HAP-1 (cell line): ENCODE measurements around the gene ADAM8.

Experiments used
- DNase-seq, 2 experiments: peaks; one replicate each; pipeline ENCODE4 v3.0.0-alpha.2; 2016 to 2020; ENCODE audit warnings: low spot score in 2 of 2
- H3K27me3 ChIP-seq: fragments of 250-450 bp; sonication (Bioruptor Pico); 2 replicates; pipeline ENCODE4 v1.5.1; 2020; ENCODE audit warnings: low read depth, mild to moderate bottlenecking, moderate library complexity
- H3K36me3 ChIP-seq: fragments of 250-450 bp; sonication (Bioruptor Pico); replicated peaks from 2 replicates; pipeline ENCODE4 v1.5.1; 2020; ENCODE audit warnings: mild to moderate bottlenecking
- H3K4me1 ChIP-seq: fragments of 250-450 bp; sonication (Bioruptor Pico); 2 replicates; pipeline ENCODE4 v1.5.1; 2020; ENCODE audit warnings: mild to moderate bottlenecking
- H3K4me3 ChIP-seq: fragments of 250-450 bp; sonication (Bioruptor Pico); 2 replicates; pipeline ENCODE4 v1.5.1; 2020; ENCODE audit warnings: mild to moderate bottlenecking, moderate library complexity
- H3K9me3 ChIP-seq: fragments of 250-450 bp; sonication (Bioruptor Pico); 2 replicates; pipeline ENCODE4 v1.5.1; 2020; ENCODE audit warnings: mild to moderate bottlenecking, moderate library complexity
- in situ Hi-C: fragments of 300-500 bp; cut with MboI; formaldehyde crosslinking; loops from 3 replicates; pipeline ENCODE4 v1.14.3; 2020; ENCODE audit warnings: low sequenced_read_pairs, inconsistent platforms, mixed read lengths

The ADAM8 gene

GRCh38 chr10:133263674-133264073 is 13.0 kb downstream of the ADAM8 start:
- H3K4me3 ChIP-seq = no peak overlapping the region
- in situ Hi-C loops = no loop called here
- DNase-seq = no peak
- no peaks in the 10 kb centered on the region for H3K27me3 ChIP-seq
- H3K9me3 ChIP-seq = no peaks in the 10 kb centered on the region
- H3K36me3 ChIP-seq = no peaks in the 10 kb centered on the region
- peaks cover 4% of the 10 kb centered on the region for H3K4me1 ChIP-seq

- H3K4me1 ChIP-seq = peaks cover 8% of the 10 kb centered on the region
- in situ Hi-C loops = no loop called here
- H3K9me3 ChIP-seq = no peaks in the 10 kb centered on the region
- no peak overlapping the region for H3K4me3 ChIP-seq
- DNase-seq = no peak
- H3K36me3 ChIP-seq = no peaks in the 10 kb centered on the region
- H3K27me3 ChIP-seq = no peaks in the 10 kb centered on the region
Observed at GRCh38 chr10:133262696-133263095, 14.0 kb downstream of the ADAM8 start.

- in situ Hi-C loops = no loop called here
Observed at GRCh38 chr10:133261726-133262325, 14.8 kb downstream of the ADAM8 start.

GRCh38 chr10:133260895-133261725 is 15.6 kb downstream of the ADAM8 start:
- in situ Hi-C loops = no loop called here
- H3K4me1 ChIP-seq = peaks cover 15% of the 10 kb centered on the region
- H3K9me3 ChIP-seq = no peaks in the 10 kb centered on the region
- peak; percentile 12 to 63 for DNase-seq
- no peaks in the 10 kb centered on the region for H3K27me3 ChIP-seq
- peak overlapping the region; percentile 43 for H3K4me3 ChIP-seq
- H3K36me3 ChIP-seq = no peaks in the 10 kb centered on the region

More at GRCh38 chr10:133261726-133262325, 14.8 kb downstream of the ADAM8 start:
- H3K4me1 ChIP-seq = peaks cover 15% of the 10 kb centered on the region
- no peaks in the 10 kb centered on the region for H3K9me3 ChIP-seq
- no peaks in the 10 kb centered on the region for H3K27me3 ChIP-seq
- DNase-seq = peak; percentile 48 to 91
- peak overlapping the region; percentile 43 for H3K4me3 ChIP-seq
- H3K36me3 ChIP-seq = no peaks in the 10 kb centered on the region

GRCh38 chr10:133259602-133259989 is 17.1 kb downstream of the ADAM8 start:
- Histone ChIP-seq H3K9me3 (no peaks in the 10 kb centered on the region), H3K4me1 (peaks cover 15% of the 10 kb centered on the region), H3K4me3 (no peak overlapping the region), H3K27me3 (no peaks in the 10 kb centered on the region), H3K36me3 (no peaks in the 10 kb centered on the region)
- no peak for DNase-seq
- in situ Hi-C loops = no loop called here

GRCh38 chr10:133258818-133259601 is 17.7 kb downstream of the ADAM8 start:
- Histone ChIP-seq H3K27me3 (no peaks in the 10 kb centered on the region), H3K36me3 (no peaks in the 10 kb centered on the region), H3K4me3 (no peak overlapping the region), H3K4me1 (peaks cover 15% of the 10 kb centered on the region), H3K9me3 (no peaks in the 10 kb centered on the region)
- DNase-seq = no peak
- in situ Hi-C loops = no loop called here

GRCh38 chr10:133258066-133258817 is 18.4 kb downstream of the ADAM8 start:
- no peaks in the 10 kb centered on the region for H3K36me3 ChIP-seq
- no peaks in the 10 kb centered on the region for H3K9me3 ChIP-seq
- no peaks in the 10 kb centered on the region for H3K27me3 ChIP-seq
- peaks cover 15% of the 10 kb centered on the region for H3K4me1 ChIP-seq
- DNase-seq = no peak
- in situ Hi-C loops = no loop called here
- no peak overlapping the region for H3K4me3 ChIP-seq

- H3K4me3 ChIP-seq = peak overlapping the region; percentile 14
- H3K27me3 ChIP-seq = no peaks in the 10 kb centered on the region
Observed at GRCh38 chr10:133257489-133258065, 19.1 kb downstream of the ADAM8 start.

GRCh38 chr10:133255323-133255722 is 21.3 kb downstream of the ADAM8 start:
- in situ Hi-C loops = no loop called here
- Histone ChIP-seq H3K36me3 (no peaks in the 10 kb centered on the region), H3K27me3 (no peaks in the 10 kb centered on the region), H3K4me3 (no peak overlapping the region), H3K9me3 (no peaks in the 10 kb centered on the region), H3K4me1 (peaks cover 11% of the 10 kb centered on the region)
- no peak for DNase-seq

More at GRCh38 chr10:133257489-133258065, 19.1 kb downstream of the ADAM8 start:
- H3K4me1 ChIP-seq = peaks cover 15% of the 10 kb centered on the region
- peak; percentile 51 to 82 for DNase-seq
- no peaks in the 10 kb centered on the region for H3K9me3 ChIP-seq
- in situ Hi-C loops = no loop called here
- no peaks in the 10 kb centered on the region for H3K36me3 ChIP-seq

- H3K36me3 ChIP-seq = no peaks in the 10 kb centered on the region
- peaks cover 11% of the 10 kb centered on the region for H3K4me1 ChIP-seq
- no peak for DNase-seq
- H3K4me3 ChIP-seq = no peak overlapping the region
- no peaks in the 10 kb centered on the region for H3K27me3 ChIP-seq
- no peaks in the 10 kb centered on the region for H3K9me3 ChIP-seq
- in situ Hi-C loops = no loop called here
Observed at GRCh38 chr10:133254421-133255120, 22.1 kb downstream of the ADAM8 start.

- in situ Hi-C loops = no loop called here
- Histone ChIP-seq H3K4me1 (peaks cover 11% of the 10 kb centered on the region), H3K9me3 (no peaks in the 10 kb centered on the region), H3K36me3 (no peaks in the 10 kb centered on the region), H3K4me3 (no peak overlapping the region), H3K27me3 (no peaks in the 10 kb centered on the region)
- DNase-seq = no peak
Observed at GRCh38 chr10:133253361-133253955, 23.2 kb downstream of the ADAM8 start.

GRCh38 chr10:133252223-133252552 is 24.5 kb downstream of the ADAM8 start:
- Histone ChIP-seq H3K36me3 (no peaks in the 10 kb centered on the region), H3K27me3 (no peaks in the 10 kb centered on the region), H3K9me3 (no peaks in the 10 kb centered on the region), H3K4me1 (peaks cover 2% of the 10 kb centered on the region), H3K4me3 (no peak overlapping the region)
- in situ Hi-C loops = no loop called here
- no peak for DNase-seq
